Right ventricle myocardium inferior (tissue), 1 donor: ENCODE measurements around the gene LANCL1. TPM values are rescaled to one million over a fixed set of nuclear protein-coding genes. Genes with fewer than 3 reads are reported as not detected.
"Not testable (repeated sequence)": the region's sequence is repeated elsewhere in the genome, so short reads cannot be mapped to it uniquely, and the experiment has no call there.

ENCODE experiments used
- ATAC-seq: fragments of 200-7000 bp; cut with Tn5 transposase; one replicate; pipeline ENCODE4 v1.9.1; 2020; ENCODE audit warnings: mild to moderate bottlenecking, moderate library complexity
- DNase-seq: peaks from one replicate; pipeline ENCODE4 v3.0.0; 2021; ENCODE audit errors: missing footprints
- intact Hi-C: fragments of 100-400 bp; cut with DNase I; formaldehyde crosslinking; loops from one replicate; pipeline ENCODE4 v1.11.0; 2022
- total RNA-seq: library from RNA; stranded (reverse); fragmentation: NEBNext Ultra II Directional; extraction: Animal tissue kit (Norgen Biotek cat#: 25700); gene quantifications from one replicate; pipeline ENCODE4 v1.2.1, GENCODE V29; 2021
- donor health status: DM: no; HTN: yes; CAD: no; lungs with severe emphysema.

Gene LANCL1
- total RNA-seq, 1 donor from 2014 or later = 53.5 TPM

- intact Hi-C loops, DNase-seq, ATAC-seq: not testable (repeated sequence)
These were observed 49.2 kb downstream of the LANCL1 start for GRCh38 chr2:210427309-210427708.

DNA sequence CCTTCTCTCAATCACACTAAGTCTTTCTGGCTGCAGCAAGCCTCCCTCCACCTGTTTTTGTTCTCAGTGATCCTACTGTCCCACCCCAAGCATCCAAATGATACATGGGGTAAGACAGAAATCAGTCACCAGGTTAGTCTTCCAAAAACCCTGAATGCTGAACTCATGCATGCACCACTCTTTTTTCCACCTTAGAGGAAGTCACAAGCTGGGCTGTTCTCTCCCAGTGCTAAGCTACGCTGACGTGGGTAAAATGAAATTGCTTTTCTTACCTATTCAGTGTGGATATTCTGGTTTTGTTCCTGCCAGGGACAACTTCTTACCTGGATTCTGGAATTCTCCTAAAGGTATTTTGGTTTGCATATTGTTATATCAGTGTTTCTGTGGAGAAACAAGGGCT, 54.2 kb downstream of the LANCL1 start:
- no peak for DNase-seq
- intact Hi-C loops = no loop called here
- ATAC-seq = no peak

- ATAC-seq = no peak
- intact Hi-C loops = no loop called here
- DNase-seq = no peak
These were observed 54.6 kb downstream of the LANCL1 start for GRCh38 chr2:210421916-210422315.

- DNase-seq = no peak
- ATAC-seq = no peak
- intact Hi-C loops = no loop called here
These were observed 63.9 kb downstream of the LANCL1 start for GRCh38 chr2:210412660-210413059.

GRCh38 chr2:210410542-210410941, 66.0 kb downstream of the LANCL1 start:
- ATAC-seq (no peak), DNase-seq (no peak)
- intact Hi-C loops = no loop called here

GRCh38 chr2:210399440-210400041, 77.0 kb downstream of the LANCL1 start:
- intact Hi-C loops = loop anchor here (5.0 kb wide), 1 partner anchor 147 kb away; no protein-coding TSS in a partner anchor
- no peak for ATAC-seq

GRCh38 chr2:210392469-210392881, 84.1 kb downstream of the LANCL1 start:
- ATAC-seq = peak; percentile 39
- no peak for DNase-seq
- intact Hi-C loops = no loop called here

More at GRCh38 chr2:210399440-210400041, 77.0 kb downstream of the LANCL1 start:
- no peak for DNase-seq

DNA sequence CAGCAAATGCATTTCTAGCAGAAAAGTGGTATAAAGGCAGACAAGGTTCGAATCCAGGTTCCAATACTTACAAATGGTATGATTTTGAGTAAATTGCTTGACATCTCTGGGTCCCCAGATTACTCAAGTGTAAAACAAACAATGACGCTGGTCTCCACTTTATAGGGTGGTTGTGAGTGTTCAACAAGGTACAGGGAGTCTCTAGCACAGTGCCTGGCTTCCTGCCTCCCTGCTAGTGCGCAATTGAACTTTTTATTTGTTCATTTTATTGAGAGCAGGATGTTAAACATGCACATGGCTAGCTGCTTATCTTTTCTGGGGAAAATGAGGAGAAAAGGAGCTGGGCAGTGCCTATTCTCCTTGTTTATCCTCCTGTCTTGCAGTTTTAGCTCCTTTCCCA, 86.7 kb downstream of the LANCL1 start:
- no peak for DNase-seq
- intact Hi-C loops = no loop called here
- ATAC-seq = no peak

- ATAC-seq (no peak), DNase-seq (no peak)
- intact Hi-C loops = no loop called here
These were observed 88.4 kb downstream of the LANCL1 start for GRCh38 chr2:210388148-210388547.

GRCh38 chr2:210387074-210387473, 89.5 kb downstream of the LANCL1 start:
- intact Hi-C loops = no loop called here
- DNase-seq = no peak

More at GRCh38 chr2:210387074-210387473, 89.5 kb downstream of the LANCL1 start:
- ATAC-seq = no peak

Other genes starting within 250 kb of the LANCL1 start
- gene MYL1, start 161.6 kb downstream of the LANCL1 start, total RNA-seq = not detected
- gene CPS1, start 79.8 kb upstream of the LANCL1 start, total RNA-seq = 3.0 TPM